ENCODE data around the gene MRPL40. TPM values are rescaled to one million over a fixed set of nuclear protein-coding genes. Genes with fewer than 3 reads are reported as not detected.

MRPL40 gene
- total RNA-seq, 5 donors from 2014 or later (not counting 1 experiment from before 2014, with no cell fraction given) = 12.1 to 16.1 (median 12.3) TPM

Other genes with a start within 250 kb of the MRPL40 start
- gene CLTCL1, start 140.8 kb upstream of the MRPL40 start, total RNA-seq = 1 to 10 TPM in 4 of 5 donors, under 1 TPM in 1; 0.63 to 3.9 (median 1.6) TPM
- 10 to 100 TPM; 24.4 to 31.4 (median 29.2) TPM for gene HIRA, start 812 bp upstream of the MRPL40 start, total RNA-seq
- 10 to 100 TPM; 34.5 to 41.3 (median 40.9) TPM for gene C22orf39, start 15.2 kb downstream of the MRPL40 start, total RNA-seq
- 10 to 100 TPM; 52.9 to 85.1 (median 60.0) TPM for gene UFD1, start 46.6 kb downstream of the MRPL40 start, total RNA-seq
- gene CDC45, start 47.4 kb downstream of the MRPL40 start, total RNA-seq = 1 to 10 TPM in 4 of 5 donors, under 1 TPM in 1; 0.56 to 2.7 (median 2.2) TPM
- gene CLDN5, start 91.9 kb downstream of the MRPL40 start, total RNA-seq = under 1 TPM in 4 of 5 donors, not detected in 1; 0.36 to 0.98 (median 0.85) TPM

Data from T-cell (primary cell).